ENCODE results near the gene TTC7B. TPM values are rescaled to one million over a fixed set of nuclear protein-coding genes. Genes with fewer than 3 reads are reported as not detected.

Gene TTC7B
- total RNA-seq, 2 donors from 2014 or later: 25.0 to 40.7 TPM

DNA sequence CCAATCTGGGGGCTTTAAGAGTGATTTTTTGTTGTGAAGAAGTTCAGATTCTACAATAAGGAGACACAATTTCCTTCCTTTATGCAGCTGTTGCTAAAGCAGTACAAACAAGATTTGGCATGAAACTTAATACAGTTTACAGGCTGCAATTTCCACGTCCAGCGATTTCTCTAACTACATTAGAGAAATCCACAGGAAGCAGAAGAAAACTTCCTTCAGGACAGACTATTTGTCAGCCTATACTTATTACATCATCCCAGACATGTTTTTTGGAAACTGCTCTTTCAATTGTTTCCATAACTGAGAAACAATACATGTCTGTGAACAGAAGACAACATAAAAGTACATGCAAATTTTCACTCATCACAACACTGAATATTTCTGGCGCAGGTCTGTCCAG, 204.3 kb downstream of the TTC7B start:
- H3K27me3 ChIP-seq (replicated peaks; ENCODE audit: insufficient read depth): no peaks in the 10 kb centered on the region

GRCh38 chr14:90611501-90611900, 204.7 kb downstream of the TTC7B start:
- H3K27me3 ChIP-seq (replicated peaks; ENCODE audit: insufficient read depth): no peaks in the 10 kb centered on the region
- TF ChIP-seq CTCF (IDR thresholded peaks at IDR 0.05): no peak
- TF ChIP-seq POLR2AphosphoS5 (IDR thresholded peaks at IDR 0.05): no peak
- TF ChIP-seq POLR2A (IDR thresholded peaks at IDR 0.05): no peak
- H3K4me1 ChIP-seq (replicated peaks): peaks cover 5% of the 10 kb centered on the region
- no peaks in the 10 kb centered on the region for H3K36me3 ChIP-seq
- no peak for DNase-seq (ENCODE audit: low spot score)
- intact Hi-C loops (cut with DNase I): no loop called here
- H3K9me3 ChIP-seq: no peaks in the 10 kb centered on the region
- H3K4me3 ChIP-seq: no peak overlapping the region
- WGBS: 23% methylated on average over 7 of the region's 7 CpGs
- peak overlapping the region; percentile 0 to 13 for H3K27ac ChIP-seq

More for the DNA sequence above, 204.3 kb downstream of the TTC7B start:
- Histone ChIP-seq H3K36me3 (no peaks in the 10 kb centered on the region), H3K27ac (peak overlapping the region; percentile 0 to 13), H3K4me1 (replicated peaks) (peaks cover 5% of the 10 kb centered on the region), H3K4me3 (no peak overlapping the region), H3K9me3 (no peaks in the 10 kb centered on the region)
- no peak for TF ChIP-seq POLR2AphosphoS5 (IDR thresholded peaks at IDR 0.05)
- no peak for TF ChIP-seq CTCF (IDR thresholded peaks at IDR 0.05)
- no peak for TF ChIP-seq POLR2A (IDR thresholded peaks at IDR 0.05)
- 30% methylated on average over 3 of the region's 3 CpGs for WGBS
- intact Hi-C loops (cut with DNase I): no loop called here
- no peak for DNase-seq (ENCODE audit: low spot score)

DNA sequence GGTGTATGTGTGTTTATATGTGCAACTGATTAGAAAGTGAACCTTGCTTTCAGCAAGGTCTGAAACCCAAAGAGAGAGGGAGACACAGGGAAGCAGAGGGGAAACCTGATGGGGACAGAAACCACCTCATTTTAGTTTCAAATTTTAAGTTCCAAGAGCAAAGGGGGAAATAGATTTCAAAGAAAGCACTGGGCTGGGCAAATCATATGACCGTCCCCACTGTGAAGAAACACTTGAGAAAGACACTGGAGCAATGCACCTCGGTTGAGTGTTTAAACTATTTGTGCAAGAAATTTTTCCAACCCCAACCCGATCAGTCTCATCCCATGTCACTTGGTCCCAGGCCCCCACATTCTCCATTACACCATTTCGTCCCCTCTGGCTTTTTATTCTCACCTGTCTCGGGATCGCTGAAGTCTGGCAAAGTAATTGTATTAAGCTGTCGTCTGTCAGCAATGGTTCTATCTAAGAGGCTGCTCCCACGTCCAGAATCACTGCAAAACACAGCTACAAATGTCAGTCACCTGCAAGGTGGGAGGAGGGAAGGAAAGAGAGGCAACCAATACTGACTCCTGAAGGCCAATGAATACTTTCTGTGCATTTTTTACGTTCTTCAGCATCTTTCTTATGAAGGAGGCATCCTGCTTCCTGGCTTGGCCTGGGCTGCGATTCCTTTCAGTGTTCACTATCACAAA, 205.7 kb downstream of the TTC7B start:
- H3K4me1 ChIP-seq (replicated peaks): peaks cover 5% of the 10 kb centered on the region
- 91% methylated on average over 10 of the region's 10 CpGs for WGBS
- no peaks in the 10 kb centered on the region for H3K27me3 ChIP-seq (replicated peaks; ENCODE audit: insufficient read depth)
- no peaks in the 10 kb centered on the region for H3K9me3 ChIP-seq
- no peak overlapping the region for H3K27ac ChIP-seq
- no peak for DNase-seq (ENCODE audit: low spot score)
- TF ChIP-seq POLR2AphosphoS5 (IDR thresholded peaks at IDR 0.05) (no peak), CTCF (IDR thresholded peaks at IDR 0.05) (no peak), POLR2A (IDR thresholded peaks at IDR 0.05) (no peak)
- H3K4me3 ChIP-seq: no peak overlapping the region
- intact Hi-C loops (cut with DNase I): no loop called here
- no peaks in the 10 kb centered on the region for H3K36me3 ChIP-seq

DNA sequence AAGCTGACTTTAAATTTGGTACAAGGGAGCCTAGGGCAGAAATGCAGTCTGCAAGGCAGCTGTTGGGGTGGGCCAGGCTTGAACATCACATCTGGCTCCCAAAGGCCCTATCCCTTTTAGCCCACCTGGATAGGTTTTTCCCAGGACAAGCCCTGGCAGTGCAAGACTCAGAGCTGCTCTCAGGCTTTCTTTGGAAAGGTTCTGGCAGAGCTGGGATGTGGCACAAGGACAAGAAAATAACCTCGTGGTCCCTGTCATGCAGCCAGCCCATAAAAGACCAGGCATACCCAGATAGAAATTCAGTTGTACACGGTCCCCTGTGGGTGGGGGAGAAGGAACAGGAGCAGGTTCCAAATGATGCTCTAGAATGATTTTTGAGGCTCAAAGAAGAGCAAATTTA, 206.9 kb downstream of the TTC7B start:
- Histone ChIP-seq H3K36me3 (no peaks in the 10 kb centered on the region), H3K4me1 (replicated peaks) (peaks cover 5% of the 10 kb centered on the region), H3K9me3 (no peaks in the 10 kb centered on the region), H3K27me3 (replicated peaks; ENCODE audit: insufficient read depth) (no peaks in the 10 kb centered on the region), H3K4me3 (no peak overlapping the region), H3K27ac (no peak overlapping the region)
- TF ChIP-seq CTCF (IDR thresholded peaks at IDR 0.05) (no peak), POLR2AphosphoS5 (IDR thresholded peaks at IDR 0.05) (peak; percentile 7)
- 12% methylated on average over 2 of the region's 2 CpGs for WGBS
- no peak for DNase-seq (ENCODE audit: low spot score)
- intact Hi-C loops (cut with DNase I): no loop called here

DNA sequence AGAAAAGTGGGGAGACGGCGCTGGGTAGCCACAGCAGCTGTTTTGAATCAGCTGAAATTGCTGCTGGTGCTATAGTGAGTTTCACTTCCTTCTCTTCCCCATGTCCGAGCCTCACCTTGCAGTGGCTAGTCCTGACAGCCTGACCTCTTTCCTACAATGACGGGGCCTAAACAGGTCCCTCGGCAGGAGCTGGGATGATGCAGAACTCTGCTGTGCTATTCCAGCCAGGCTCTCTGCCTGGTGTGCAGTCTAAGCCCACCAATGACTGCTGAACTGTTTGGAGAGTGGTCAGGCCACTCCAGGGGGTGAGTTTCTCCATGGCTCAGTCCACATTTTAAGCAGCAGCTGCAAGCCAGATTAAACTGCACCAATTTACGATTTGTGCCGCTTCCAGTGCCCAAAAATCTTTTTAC, 207.3 kb downstream of the TTC7B start:
- DNase-seq (ENCODE audit: low spot score): no peak
- no peak overlapping the region for H3K4me3 ChIP-seq
- no peaks in the 10 kb centered on the region for H3K9me3 ChIP-seq
- 52% methylated on average over 7 of the region's 7 CpGs for WGBS
- peak overlapping the region in 1 of 2 donors; percentile 33 for H3K27ac ChIP-seq
- H3K36me3 ChIP-seq: no peaks in the 10 kb centered on the region
- peaks cover 5% of the 10 kb centered on the region for H3K4me1 ChIP-seq (replicated peaks)
- intact Hi-C loops (cut with DNase I): no loop called here
- TF ChIP-seq POLR2A (IDR thresholded peaks at IDR 0.05) (no peak), CTCF (IDR thresholded peaks at IDR 0.05) (no peak), POLR2AphosphoS5 (IDR thresholded peaks at IDR 0.05) (no peak)
- no peaks in the 10 kb centered on the region for H3K27me3 ChIP-seq (replicated peaks; ENCODE audit: insufficient read depth)

Data from prostate gland (tissue), 2 donors.